ENCODE measurements around the gene MST1. TPM values are rescaled to one million over a fixed set of nuclear protein-coding genes. Genes with fewer than 3 reads are reported as not detected.
A peak's percentile ranks its signal among the peaks of the same experiment; 100 is the strongest.

Gene MST1
- total RNA-seq, 1 donor from 2014 or later: 50.7 TPM

GRCh38 chr3:49729966-49730609 is 40.8 kb upstream of the MST1 start:
- Mint-ChIP-seq H3K27me3 (no peaks in the 10 kb centered on the region), H3K9me3 (no peaks in the 10 kb centered on the region), H3K27ac (no peak overlapping the region), H3K36me3 (peaks cover 17% of the 10 kb centered on the region), H3K4me3 (no peak overlapping the region), H3K4me1 (ENCODE audit: unreplicated experiment) (no peaks in the 10 kb centered on the region)
- DNase-seq (ENCODE audit: extremely low spot score, unreplicated experiment): no peak
- TF ChIP-seq CTCF (conservative IDR thresholded peaks at IDR 0.05): no peak

- H3K27ac Mint-ChIP-seq: no peak overlapping the region
- H3K27me3 Mint-ChIP-seq: no peaks in the 10 kb centered on the region
- no peak for TF ChIP-seq CTCF (conservative IDR thresholded peaks at IDR 0.05)
- H3K36me3 Mint-ChIP-seq: peaks cover 10% of the 10 kb centered on the region
- H3K4me3 Mint-ChIP-seq: no peak overlapping the region
- no peaks in the 10 kb centered on the region for H3K4me1 Mint-ChIP-seq (ENCODE audit: unreplicated experiment)
- H3K9me3 Mint-ChIP-seq: no peaks in the 10 kb centered on the region
- no peak for DNase-seq (ENCODE audit: extremely low spot score, unreplicated experiment)
Measured at GRCh38 chr3:49727924-49728361, 38.7 kb upstream of the MST1 start.

GRCh38 chr3:49727154-49727923 is 38.1 kb upstream of the MST1 start:
- Mint-ChIP-seq H3K27me3 (no peaks in the 10 kb centered on the region), H3K4me3 (no peak overlapping the region), H3K27ac (no peak overlapping the region), H3K9me3 (no peaks in the 10 kb centered on the region), H3K4me1 (ENCODE audit: unreplicated experiment) (peaks cover 5% of the 10 kb centered on the region), H3K36me3 (peaks cover 8% of the 10 kb centered on the region)
- no peak for TF ChIP-seq CTCF (conservative IDR thresholded peaks at IDR 0.05)
- no peak for DNase-seq (ENCODE audit: extremely low spot score, unreplicated experiment)

- DNase-seq (ENCODE audit: extremely low spot score, unreplicated experiment): no peak
- H3K4me1 Mint-ChIP-seq (ENCODE audit: unreplicated experiment): peaks cover 5% of the 10 kb centered on the region
- H3K36me3 Mint-ChIP-seq: peaks cover 4% of the 10 kb centered on the region
- H3K9me3 Mint-ChIP-seq: no peaks in the 10 kb centered on the region
- H3K27me3 Mint-ChIP-seq: no peaks in the 10 kb centered on the region
- no peak overlapping the region for H3K4me3 Mint-ChIP-seq
- peak overlapping the region; percentile 67 for H3K27ac Mint-ChIP-seq
- TF ChIP-seq CTCF (conservative IDR thresholded peaks at IDR 0.05): no peak
Measured at GRCh38 chr3:49725906-49726681, 36.8 kb upstream of the MST1 start.

DNA sequence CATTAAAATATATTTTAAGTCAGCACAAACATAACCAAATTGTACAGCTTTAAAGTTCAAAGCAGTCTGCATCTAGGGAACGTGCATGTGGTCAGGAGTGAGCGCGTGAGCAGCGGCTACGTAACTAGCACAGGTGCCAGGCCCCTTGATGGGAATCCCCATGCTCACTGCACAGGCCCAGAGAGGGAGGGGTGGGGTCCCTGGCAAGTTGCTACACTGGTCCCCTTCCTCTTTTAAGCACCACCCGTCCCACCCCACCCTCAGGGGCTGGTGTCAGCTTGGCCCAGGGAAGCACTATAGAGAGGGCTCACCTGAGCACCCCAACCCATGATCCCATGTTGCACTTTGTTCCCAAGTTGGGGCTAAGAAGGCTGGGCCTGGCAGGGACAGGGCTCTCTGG is 35.3 kb upstream of the MST1 start:
- Mint-ChIP-seq H3K4me3 (peak overlapping the region; percentile 95), H3K27ac (peak overlapping the region; percentile 98), H3K36me3 (peaks cover 3% of the 10 kb centered on the region), H3K4me1 (ENCODE audit: unreplicated experiment) (peaks cover 7% of the 10 kb centered on the region), H3K9me3 (no peaks in the 10 kb centered on the region), H3K27me3 (no peaks in the 10 kb centered on the region)
- DNase-seq (ENCODE audit: extremely low spot score, unreplicated experiment): no peak
- TF ChIP-seq CTCF (conservative IDR thresholded peaks at IDR 0.05): no peak
